Measurements from ENCODE around the gene ZNF317. TPM values are rescaled to one million over a fixed set of nuclear protein-coding genes. Genes with fewer than 3 reads are reported as not detected.

ZNF317 gene
- total RNA-seq, 4 donors from 2014 or later: 18.0 to 27.2 (median 21.2) TPM

DNA sequence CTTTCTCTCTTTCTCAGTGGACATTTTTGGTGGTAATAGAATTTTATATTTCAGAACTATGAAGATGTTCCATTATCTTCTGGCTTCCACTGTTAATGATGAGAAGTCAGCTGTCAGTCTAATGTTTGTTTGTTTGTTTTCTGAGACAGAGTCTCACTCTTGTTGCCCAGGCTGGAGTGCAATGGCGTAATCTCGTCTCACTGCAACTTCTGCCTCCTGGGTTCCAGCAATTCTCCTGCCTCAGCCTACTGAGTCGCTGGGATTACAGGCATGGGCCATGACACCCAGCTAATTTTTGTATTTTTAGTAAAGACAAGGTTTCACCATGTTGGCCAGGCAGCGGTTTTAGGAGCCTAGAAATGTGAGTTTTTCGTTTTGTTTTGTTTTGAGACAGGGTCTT is 4.7 kb downstream of the ZNF317 start:
- H3K36me3 ChIP-seq: no peaks in the 10 kb centered on the region
- no peaks in the 10 kb centered on the region for H3K27me3 ChIP-seq
- intact Hi-C loops (cut with DNase I): no loop called here
- 96 to 98% methylated on average over 5 of the region's 5 CpGs for WGBS, 2 donors
- TF ChIP-seq POLR2A (IDR thresholded peaks at IDR 0.05): no peak
- no peaks in the 10 kb centered on the region for H3K9me3 ChIP-seq
- no peak overlapping the region for H3K27ac ChIP-seq
- no peak for DNase-seq
- no peak overlapping the region for H3K4me3 ChIP-seq (replicated peaks in 1 of 3)
- peaks cover 6 to 10% of the 10 kb centered on the region in 2 donors for H3K4me1 ChIP-seq

DNA sequence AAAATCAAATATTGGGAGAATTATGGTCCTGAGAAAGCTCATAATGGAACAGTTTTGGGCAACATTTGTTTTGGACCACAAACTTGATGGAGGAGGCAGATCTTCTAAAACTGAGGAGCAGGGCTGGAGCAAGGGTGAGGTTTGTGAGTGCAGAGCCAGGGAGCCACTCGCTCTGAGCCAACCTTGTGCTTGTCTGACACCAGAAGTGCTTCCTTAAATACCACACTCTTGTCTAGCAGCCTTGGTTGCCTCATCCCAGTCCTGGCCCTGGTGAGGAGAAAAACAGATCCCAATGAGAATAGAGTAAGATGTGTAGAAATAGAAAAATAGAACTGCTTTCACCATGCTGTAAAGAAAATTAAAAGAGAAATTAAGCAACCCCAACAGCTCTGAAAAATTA is 6.7 kb downstream of the ZNF317 start:
- Histone ChIP-seq H3K27ac (no peak overlapping the region), H3K4me3 (replicated peaks in 1 of 3) (no peak overlapping the region), H3K4me1 (peaks cover under 1 to 3% of the 10 kb centered on the region in 2 donors), H3K36me3 (no peaks in the 10 kb centered on the region), H3K27me3 (no peaks in the 10 kb centered on the region), H3K9me3 (no peaks in the 10 kb centered on the region)
- TF ChIP-seq POLR2A (IDR thresholded peaks at IDR 0.05): no peak
- TF ChIP-seq, protein P1, sequence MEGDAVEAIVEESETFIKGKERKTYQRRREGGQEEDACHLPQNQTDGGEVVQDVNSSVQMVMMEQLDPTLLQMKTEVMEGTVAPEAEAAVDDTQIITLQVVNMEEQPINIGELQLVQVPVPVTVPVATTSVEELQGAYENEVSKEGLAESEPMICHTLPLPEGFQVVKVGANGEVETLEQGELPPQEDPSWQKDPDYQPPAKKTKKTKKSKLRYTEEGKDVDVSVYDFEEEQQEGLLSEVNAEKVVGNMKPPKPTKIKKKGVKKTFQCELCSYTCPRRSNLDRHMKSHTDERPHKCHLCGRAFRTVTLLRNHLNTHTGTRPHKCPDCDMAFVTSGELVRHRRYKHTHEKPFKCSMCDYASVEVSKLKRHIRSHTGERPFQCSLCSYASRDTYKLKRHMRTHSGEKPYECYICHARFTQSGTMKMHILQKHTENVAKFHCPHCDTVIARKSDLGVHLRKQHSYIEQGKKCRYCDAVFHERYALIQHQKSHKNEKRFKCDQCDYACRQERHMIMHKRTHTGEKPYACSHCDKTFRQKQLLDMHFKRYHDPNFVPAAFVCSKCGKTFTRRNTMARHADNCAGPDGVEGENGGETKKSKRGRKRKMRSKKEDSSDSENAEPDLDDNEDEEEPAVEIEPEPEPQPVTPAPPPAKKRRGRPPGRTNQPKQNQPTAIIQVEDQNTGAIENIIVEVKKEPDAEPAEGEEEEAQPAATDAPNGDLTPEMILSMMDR (IDR thresholded peaks at IDR 0.05): no peak
- WGBS, 2 donors: 94 to 95% methylated on average over 1 of the region's 1 CpG
- intact Hi-C loops (cut with DNase I): no loop called here
- no peak for DNase-seq

DNA sequence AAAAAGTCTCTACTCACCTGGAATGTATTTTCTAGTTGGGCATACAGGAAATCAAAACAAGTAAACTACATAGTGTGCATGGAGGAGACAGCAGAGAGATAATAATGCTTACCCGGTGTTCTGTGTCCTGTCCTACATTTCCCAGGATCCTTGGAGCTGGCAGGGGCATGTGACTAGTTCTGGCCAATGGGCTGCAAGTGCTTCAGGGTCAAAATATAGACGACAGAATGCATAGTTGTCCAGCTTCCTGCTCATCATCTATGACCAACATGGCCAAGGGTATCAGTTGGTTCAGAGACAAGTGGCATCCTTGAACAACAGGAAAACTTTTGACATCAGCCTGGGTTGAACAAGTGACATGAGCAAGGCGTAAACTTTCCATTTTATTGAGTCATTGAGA is 8.5 kb downstream of the ZNF317 start:
- intact Hi-C loops (cut with DNase I): no loop called here
- H3K27me3 ChIP-seq: no peaks in the 10 kb centered on the region
- no peaks in the 10 kb centered on the region for H3K4me1 ChIP-seq
- H3K27ac ChIP-seq: no peak overlapping the region
- no peak for DNase-seq
- H3K4me3 ChIP-seq (replicated peaks in 1 of 3): no peak overlapping the region
- no peaks in the 10 kb centered on the region for H3K9me3 ChIP-seq
- TF ChIP-seq, protein P1 (IDR thresholded peaks at IDR 0.05): no peak
- no peak for TF ChIP-seq POLR2A (IDR thresholded peaks at IDR 0.05)
- WGBS, 2 donors: 98 to 100% methylated on average over 3 of the region's 3 CpGs
- peaks cover 0 to 4% of the 10 kb centered on the region in 2 donors for H3K36me3 ChIP-seq

DNA sequence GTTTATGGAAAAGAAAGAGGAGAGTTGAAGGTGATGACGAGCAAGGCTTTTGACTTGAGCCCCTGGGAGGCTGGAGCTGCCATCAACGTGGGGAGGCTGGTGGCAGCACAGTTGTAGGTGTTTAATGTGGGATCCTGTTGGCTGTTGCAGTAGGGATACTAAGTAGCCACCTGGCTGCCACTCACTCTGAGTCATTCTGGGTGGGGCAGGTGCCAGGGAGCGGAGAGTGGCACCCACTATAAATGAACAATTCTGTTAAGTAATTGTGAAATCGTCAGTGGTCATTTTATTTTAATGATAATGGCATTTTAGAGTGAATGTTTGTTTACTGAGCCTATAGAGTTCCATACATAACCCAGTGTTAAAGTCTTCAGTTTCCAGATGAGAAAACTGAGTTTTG is 9.8 kb downstream of the ZNF317 start:
- Histone ChIP-seq H3K36me3 (peaks cover 0 to 4% of the 10 kb centered on the region in 2 donors), H3K4me3 (replicated peaks in 1 of 3) (no peak overlapping the region), H3K9me3 (no peaks in the 10 kb centered on the region), H3K27me3 (no peaks in the 10 kb centered on the region), H3K27ac (no peak overlapping the region), H3K4me1 (no peaks in the 10 kb centered on the region)
- intact Hi-C loops (cut with DNase I): no loop called here
- TF ChIP-seq, protein P1 (IDR thresholded peaks at IDR 0.05): no peak
- TF ChIP-seq POLR2A (IDR thresholded peaks at IDR 0.05): no peak
- WGBS, 2 donors: 94 to 95% methylated on average over 4 of the region's 4 CpGs
- no peak for DNase-seq

DNA sequence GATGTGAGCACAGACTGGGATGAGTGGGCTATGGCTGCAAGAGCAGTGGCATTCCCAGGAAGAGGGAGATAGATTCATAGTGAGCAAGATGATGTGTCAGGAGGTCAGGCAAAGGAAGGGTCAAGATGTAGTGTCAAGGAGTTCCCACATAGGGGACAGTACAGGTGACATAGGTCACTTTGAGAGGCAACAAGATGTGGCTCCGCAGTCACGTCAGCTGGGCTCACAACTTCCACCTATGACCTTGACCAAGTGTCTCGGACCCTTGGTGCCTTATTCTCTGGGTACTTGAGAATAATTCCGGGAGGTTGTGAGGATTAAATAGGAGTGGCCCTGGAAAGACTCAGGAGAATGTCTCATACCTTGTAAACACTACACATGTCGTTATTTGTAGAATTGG is 10.5 kb downstream of the ZNF317 start:
- no peak overlapping the region for H3K4me3 ChIP-seq (replicated peaks in 1 of 3)
- no peak for DNase-seq
- H3K4me1 ChIP-seq: no peaks in the 10 kb centered on the region
- TF ChIP-seq POLR2A (IDR thresholded peaks at IDR 0.05): no peak
- TF ChIP-seq, protein P1 (IDR thresholded peaks at IDR 0.05): no peak
- H3K9me3 ChIP-seq: no peaks in the 10 kb centered on the region
- H3K27me3 ChIP-seq: no peaks in the 10 kb centered on the region
- H3K36me3 ChIP-seq: peaks cover 0 to 4% of the 10 kb centered on the region in 2 donors
- intact Hi-C loops (cut with DNase I): no loop called here
- 95 to 100% methylated on average over 5 of the region's 5 CpGs for WGBS, 2 donors
- no peak overlapping the region for H3K27ac ChIP-seq

DNA sequence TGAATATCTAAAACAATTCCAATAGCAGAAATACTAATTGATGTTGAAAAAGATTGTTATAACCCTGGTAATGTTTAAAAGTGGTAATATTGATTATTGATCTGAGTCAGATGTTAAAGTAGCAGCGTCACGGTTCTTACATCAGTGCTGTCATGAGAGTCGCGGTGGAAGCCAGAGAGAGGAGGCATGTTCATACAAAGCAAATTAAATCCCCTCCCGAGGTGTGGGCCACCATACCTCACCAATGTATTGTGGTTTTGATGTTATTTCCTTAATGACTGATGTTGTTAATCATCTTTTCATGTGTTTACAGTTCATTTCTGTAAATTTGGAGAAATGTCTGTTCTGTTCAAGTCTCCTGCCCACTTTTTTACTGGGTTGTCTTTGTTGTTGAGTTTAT is 11.2 kb downstream of the ZNF317 start:
- H3K4me3 ChIP-seq (replicated peaks in 1 of 3): no peak overlapping the region
- peaks cover 0 to 5% of the 10 kb centered on the region in 2 donors for H3K36me3 ChIP-seq
- intact Hi-C loops (cut with DNase I): no loop called here
- no peaks in the 10 kb centered on the region for H3K27me3 ChIP-seq
- no peak overlapping the region for H3K27ac ChIP-seq
- no peak for TF ChIP-seq POLR2A (IDR thresholded peaks at IDR 0.05)
- TF ChIP-seq, protein P1 (IDR thresholded peaks at IDR 0.05): no peak
- H3K9me3 ChIP-seq: no peaks in the 10 kb centered on the region
- no peaks in the 10 kb centered on the region for H3K4me1 ChIP-seq
- WGBS, 2 donors: 90 to 96% methylated on average over 5 of the region's 5 CpGs
- DNase-seq: no peak

Measured in thyroid gland (tissue), 4 donors.